ENCODE data around the gene CTU2. TPM values are rescaled to one million over a fixed set of nuclear protein-coding genes. Genes with fewer than 3 reads are reported as not detected.
A peak's percentile ranks its signal among the peaks of the same experiment; 100 is the strongest.

CTU2 gene
- total and polyA plus RNA-seq, 9 of the 15 experiments (the other 6 are each of a cell fraction or from before 2014, with no cell fraction given) = 1.3 to 105 (median 23.2) TPM

- TF ChIP-seq FOXK2 (conservative IDR thresholded peaks at IDR 0.05 in 1 of 2, IDR thresholded peaks at IDR 0.05 in 1 of 2; ENCODE audit: low read depth in 2 of 2) = peak; percentile 40 to 49; a peak in 1 of 4 replicates
- TF ChIP-seq OTX1 (CRISPR knock-in tag; IDR thresholded peaks at IDR 0.05) = no peak
- TF ChIP-seq NCOR1 (IDR thresholded peaks at IDR 0.05) = peak; percentile 96
- TF ChIP-seq SNRNP70 (optimal IDR thresholded peaks at IDR 0.05; ENCODE audit: low read depth, low read length) = no peak
- peak; percentile 87 for TF ChIP-seq RUNX1 (IDR thresholded peaks at IDR 0.05; ENCODE audit: low read depth)
- no peak for TF ChIP-seq POLR2B (IDR thresholded peaks at IDR 0.05; ENCODE audit: low read depth, partially characterized antibody)
- TF ChIP-seq, protein P1, sequence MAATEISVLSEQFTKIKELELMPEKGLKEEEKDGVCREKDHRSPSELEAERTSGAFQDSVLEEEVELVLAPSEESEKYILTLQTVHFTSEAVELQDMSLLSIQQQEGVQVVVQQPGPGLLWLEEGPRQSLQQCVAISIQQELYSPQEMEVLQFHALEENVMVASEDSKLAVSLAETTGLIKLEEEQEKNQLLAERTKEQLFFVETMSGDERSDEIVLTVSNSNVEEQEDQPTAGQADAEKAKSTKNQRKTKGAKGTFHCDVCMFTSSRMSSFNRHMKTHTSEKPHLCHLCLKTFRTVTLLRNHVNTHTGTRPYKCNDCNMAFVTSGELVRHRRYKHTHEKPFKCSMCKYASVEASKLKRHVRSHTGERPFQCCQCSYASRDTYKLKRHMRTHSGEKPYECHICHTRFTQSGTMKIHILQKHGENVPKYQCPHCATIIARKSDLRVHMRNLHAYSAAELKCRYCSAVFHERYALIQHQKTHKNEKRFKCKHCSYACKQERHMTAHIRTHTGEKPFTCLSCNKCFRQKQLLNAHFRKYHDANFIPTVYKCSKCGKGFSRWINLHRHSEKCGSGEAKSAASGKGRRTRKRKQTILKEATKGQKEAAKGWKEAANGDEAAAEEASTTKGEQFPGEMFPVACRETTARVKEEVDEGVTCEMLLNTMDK (IDR thresholded peaks at IDR 0.05; ENCODE audit: borderline replicate concordance, insufficient read depth, low read depth, low read length, poor library complexity, severe bottlenecking) = no peak
- TF ChIP-seq, protein P2, sequence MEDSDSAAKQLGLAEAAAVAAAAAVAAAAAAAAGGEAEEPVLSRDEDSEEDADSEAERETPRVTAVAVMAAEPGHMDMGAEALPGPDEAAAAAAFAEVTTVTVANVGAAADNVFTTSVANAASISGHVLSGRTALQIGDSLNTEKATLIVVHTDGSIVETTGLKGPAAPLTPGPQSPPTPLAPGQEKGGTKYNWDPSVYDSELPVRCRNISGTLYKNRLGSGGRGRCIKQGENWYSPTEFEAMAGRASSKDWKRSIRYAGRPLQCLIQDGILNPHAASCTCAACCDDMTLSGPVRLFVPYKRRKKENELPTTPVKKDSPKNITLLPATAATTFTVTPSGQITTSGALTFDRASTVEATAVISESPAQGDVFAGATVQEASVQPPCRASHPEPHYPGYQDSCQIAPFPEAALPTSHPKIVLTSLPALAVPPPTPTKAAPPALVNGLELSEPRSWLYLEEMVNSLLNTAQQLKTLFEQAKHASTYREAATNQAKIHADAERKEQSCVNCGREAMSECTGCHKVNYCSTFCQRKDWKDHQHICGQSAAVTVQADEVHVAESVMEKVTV (CRISPR knock-in tag; IDR thresholded peaks at IDR 0.05) = no peak
- TF ChIP-seq LEF1 (IDR thresholded peaks at IDR 0.05) = peak; percentile 92
- TF ChIP-seq ZNF175 (CRISPR knock-in tag; IDR thresholded peaks at IDR 0.05; ENCODE audit: low read depth) = peak; percentile 46; the same call in 1 of the 2 replicates
- no peak for TF ChIP-seq ZNF174 (CRISPR knock-in tag; IDR thresholded peaks at IDR 0.05)
- no peak for TF ChIP-seq KHSRP (IDR thresholded peaks at IDR 0.05)
- no peak for TF ChIP-seq JUNB (CRISPR knock-in tag; conservative IDR thresholded peaks at IDR 0.05)
- TF ChIP-seq EGR1 (conservative IDR thresholded peaks at IDR 0.05) = peak; percentile 100
- TF ChIP-seq, protein P3, sequence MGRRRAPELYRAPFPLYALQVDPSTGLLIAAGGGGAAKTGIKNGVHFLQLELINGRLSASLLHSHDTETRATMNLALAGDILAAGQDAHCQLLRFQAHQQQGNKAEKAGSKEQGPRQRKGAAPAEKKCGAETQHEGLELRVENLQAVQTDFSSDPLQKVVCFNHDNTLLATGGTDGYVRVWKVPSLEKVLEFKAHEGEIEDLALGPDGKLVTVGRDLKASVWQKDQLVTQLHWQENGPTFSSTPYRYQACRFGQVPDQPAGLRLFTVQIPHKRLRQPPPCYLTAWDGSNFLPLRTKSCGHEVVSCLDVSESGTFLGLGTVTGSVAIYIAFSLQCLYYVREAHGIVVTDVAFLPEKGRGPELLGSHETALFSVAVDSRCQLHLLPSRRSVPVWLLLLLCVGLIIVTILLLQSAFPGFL (CRISPR knock-in tag; IDR thresholded peaks at IDR 0.05) = peak; percentile 86; the same call in 1 of the 2 replicates
- TF ChIP-seq ELK1 (CRISPR knock-in tag; IDR thresholded peaks at IDR 0.05) = no peak
- TF ChIP-seq CBFA2T2 (conservative IDR thresholded peaks at IDR 0.05) = peak; percentile 95
- 0 out of 2 replicates have a peak, but pooled peaks have one; percentile 28 for TF ChIP-seq L3MBTL2 (IDR thresholded peaks at IDR 0.05)
- peak; percentile 85; the same call in 1 of the 2 replicates for TF ChIP-seq NCOA1 (IDR thresholded peaks at IDR 0.05; ENCODE audit: low read depth)
- TF ChIP-seq FOXP1 (CRISPR knock-in tag; IDR thresholded peaks at IDR 0.05) = peak; percentile 53; the same call in 1 of the 2 replicates
- TF ChIP-seq, protein P4, sequence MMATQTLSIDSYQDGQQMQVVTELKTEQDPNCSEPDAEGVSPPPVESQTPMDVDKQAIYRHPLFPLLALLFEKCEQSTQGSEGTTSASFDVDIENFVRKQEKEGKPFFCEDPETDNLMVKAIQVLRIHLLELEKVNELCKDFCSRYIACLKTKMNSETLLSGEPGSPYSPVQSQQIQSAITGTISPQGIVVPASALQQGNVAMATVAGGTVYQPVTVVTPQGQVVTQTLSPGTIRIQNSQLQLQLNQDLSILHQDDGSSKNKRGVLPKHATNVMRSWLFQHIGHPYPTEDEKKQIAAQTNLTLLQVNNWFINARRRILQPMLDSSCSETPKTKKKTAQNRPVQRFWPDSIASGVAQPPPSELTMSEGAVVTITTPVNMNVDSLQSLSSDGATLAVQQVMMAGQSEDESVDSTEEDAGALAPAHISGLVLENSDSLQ (IDR thresholded peaks at IDR 0.05) = peak; percentile 49
- TF ChIP-seq ZNF445 (CRISPR knock-in tag; IDR thresholded peaks at IDR 0.05; ENCODE audit: low read depth) = no peak
- TF ChIP-seq MEF2A (IDR thresholded peaks at IDR 0.05; ENCODE audit: control insufficient read depth, low read depth, low read length) = peak; percentile 99
These were observed 18.1 kb upstream of the CTU2 start (continued) for GRCh38 chr16:88688013-88688778.
